Endothelial cell of umbilical vein (primary cell): ENCODE data around the gene FATE1.

Source experiments
- EZH2 ChIP-seq: IDR thresholded peaks from 2 replicates; pipeline ENCODE4 v1.6.1; 2012; ENCODE audit warnings: borderline replicate concordance, low read depth, mild to moderate bottlenecking, moderate library complexity, low read length, inconsistent platforms; ENCODE audit not compliant: severe bottlenecking
- FOS ChIP-seq: IDR thresholded peaks from 2 replicates; pipeline ENCODE4 v1.6.1; 2011; ENCODE audit warnings: mild to moderate bottlenecking, low read length, moderate library complexity, borderline replicate concordance; ENCODE audit not compliant: insufficient read depth
- GATA2 ChIP-seq: IDR thresholded peaks from 2 replicates; pipeline ENCODE4 v1.7.0; 2011; ENCODE audit warnings: low read depth, mild to moderate bottlenecking, moderate library complexity, mixed read lengths, low read length; ENCODE audit not compliant: insufficient read length, insufficient read depth
- JUN ChIP-seq: IDR thresholded peaks from 2 replicates; pipeline ENCODE4 v1.6.1; 2011; ENCODE audit warnings: borderline replicate concordance, low read depth; ENCODE audit not compliant: insufficient read length, insufficient read depth
- MAX ChIP-seq: IDR thresholded peaks from 2 replicates; pipeline ENCODE4 v1.6.1; 2011; ENCODE audit not compliant: insufficient read depth, insufficient read length
- MYC ChIP-seq: IDR thresholded peaks from one replicate; pipeline ENCODE4 v1.6.1; 2011; ENCODE audit warnings: mild to moderate bottlenecking, low read depth, low read length
- POLR2A ChIP-seq: IDR thresholded peaks from 2 replicates; pipeline ENCODE4 v1.6.1; 2012; ENCODE audit warnings: low read depth, mild to moderate bottlenecking, control low read depth, low read length
- TF ChIP-seq, protein P1 (sequence below), 2 donors: IDR thresholded peaks; 1 replicate in 1 of 2; 2 replicates in 1 of 2; pipeline ENCODE4 v1.5.1; 2011; ENCODE audit warnings: low read length in 2 of 2, mild to moderate bottlenecking in 2 of 2, moderate library complexity in 2 of 2, control low read depth in 1 of 2, inconsistent platforms in 1 of 2, low read depth in 1 of 2; ENCODE audit not compliant: insufficient read depth in 1 of 2; ENCODE audit errors: extremely low read depth in 1 of 2

DNA sequence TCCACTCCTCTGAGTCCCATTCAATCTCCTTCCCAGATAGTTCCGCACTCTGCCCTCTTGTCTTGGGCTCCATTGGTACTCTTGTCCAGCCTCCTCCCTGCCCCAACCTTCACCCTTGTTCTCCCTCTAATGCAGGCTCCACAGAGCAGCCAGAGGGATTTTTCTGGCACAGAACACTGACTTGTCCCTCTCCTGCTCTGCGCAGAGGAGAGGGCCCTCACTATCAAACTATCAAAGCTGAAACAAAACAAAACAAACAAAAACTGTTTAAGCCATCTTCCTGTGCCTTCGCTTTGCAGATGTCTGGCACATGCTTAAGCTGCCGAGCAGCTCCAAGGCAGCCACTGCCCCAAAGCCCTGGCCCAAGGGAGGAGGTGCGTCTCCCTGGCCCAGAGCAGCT lies 21.7 kb downstream of the FATE1 start:
- TF ChIP-seq, protein P1, sequence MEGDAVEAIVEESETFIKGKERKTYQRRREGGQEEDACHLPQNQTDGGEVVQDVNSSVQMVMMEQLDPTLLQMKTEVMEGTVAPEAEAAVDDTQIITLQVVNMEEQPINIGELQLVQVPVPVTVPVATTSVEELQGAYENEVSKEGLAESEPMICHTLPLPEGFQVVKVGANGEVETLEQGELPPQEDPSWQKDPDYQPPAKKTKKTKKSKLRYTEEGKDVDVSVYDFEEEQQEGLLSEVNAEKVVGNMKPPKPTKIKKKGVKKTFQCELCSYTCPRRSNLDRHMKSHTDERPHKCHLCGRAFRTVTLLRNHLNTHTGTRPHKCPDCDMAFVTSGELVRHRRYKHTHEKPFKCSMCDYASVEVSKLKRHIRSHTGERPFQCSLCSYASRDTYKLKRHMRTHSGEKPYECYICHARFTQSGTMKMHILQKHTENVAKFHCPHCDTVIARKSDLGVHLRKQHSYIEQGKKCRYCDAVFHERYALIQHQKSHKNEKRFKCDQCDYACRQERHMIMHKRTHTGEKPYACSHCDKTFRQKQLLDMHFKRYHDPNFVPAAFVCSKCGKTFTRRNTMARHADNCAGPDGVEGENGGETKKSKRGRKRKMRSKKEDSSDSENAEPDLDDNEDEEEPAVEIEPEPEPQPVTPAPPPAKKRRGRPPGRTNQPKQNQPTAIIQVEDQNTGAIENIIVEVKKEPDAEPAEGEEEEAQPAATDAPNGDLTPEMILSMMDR (IDR thresholded peaks at IDR 0.05; ENCODE audit: extremely low read depth in 1 of 2, insufficient read depth in 1 of 2, low read depth in 1 of 2, low read length in 2 of 2), result no peak
- no peak for TF ChIP-seq FOS
- TF ChIP-seq POLR2A, result no peak
- no peak for TF ChIP-seq JUN
- TF ChIP-seq EZH2, result no peak
- no peak for TF ChIP-seq MYC
- no peak for TF ChIP-seq MAX
- no peak for TF ChIP-seq GATA2
